HUES6 (cell line): ENCODE measurements around the gene DNPH1.

Experiments
- H3K27ac ChIP-seq: 2 replicates; pipeline ENCODE4 v1.7.0; 2013; ENCODE audit warnings: low read depth, mild to moderate bottlenecking, low read length, inconsistent platforms
- H3K27me3 ChIP-seq: 2 replicates; pipeline ENCODE4 v1.6.1; 2013; ENCODE audit warnings: low read length; ENCODE audit not compliant: control insufficient read depth, insufficient read depth
- H3K36me3 ChIP-seq: 2 replicates; pipeline ENCODE4 v1.6.1; 2013; ENCODE audit warnings: low read length; ENCODE audit not compliant: control insufficient read depth, insufficient read depth
- H3K4me1 ChIP-seq: 2 replicates; pipeline ENCODE4 v1.6.1; 2013; ENCODE audit warnings: low read length; ENCODE audit not compliant: control insufficient read depth, insufficient read depth
- H3K4me3 ChIP-seq: 2 replicates; pipeline ENCODE4 v1.5.1; 2013; ENCODE audit warnings: low read depth, low read length
- H3K9ac ChIP-seq: one replicate; pipeline ENCODE4 v1.6.1; 2013; ENCODE audit warnings: mild to moderate bottlenecking, low read length
- H3K9me3 ChIP-seq: 2 replicates; pipeline ENCODE4 v1.6.1; 2013; ENCODE audit warnings: low read depth, low read length; ENCODE audit not compliant: control insufficient read depth, insufficient read depth

Gene DNPH1

GRCh38 chr6:43271944-43272343, 42.7 kb upstream of the DNPH1 start:
- Histone ChIP-seq H3K9ac (no peak overlapping the region), H3K36me3 (no peaks in the 10 kb centered on the region), H3K27ac (no peak overlapping the region), H3K27me3 (peaks cover 90% of the 10 kb centered on the region), H3K4me3 (no peak overlapping the region), H3K4me1 (peaks cover 58% of the 10 kb centered on the region), H3K9me3 (no peaks in the 10 kb centered on the region)

- H3K4me1 ChIP-seq, result peaks cover 54% of the 10 kb centered on the region
- H3K9ac ChIP-seq, result no peak overlapping the region
- no peak overlapping the region for H3K4me3 ChIP-seq
- H3K27me3 ChIP-seq, result peaks cover 84% of the 10 kb centered on the region
- H3K36me3 ChIP-seq, result no peaks in the 10 kb centered on the region
- no peaks in the 10 kb centered on the region for H3K9me3 ChIP-seq
- no peak overlapping the region for H3K27ac ChIP-seq
These were observed 42.0 kb upstream of the DNPH1 start for GRCh38 chr6:43271103-43271815.

- peaks cover 66% of the 10 kb centered on the region for H3K27me3 ChIP-seq
- peak overlapping the region; percentile 48 for H3K4me3 ChIP-seq
- H3K36me3 ChIP-seq, result no peaks in the 10 kb centered on the region
- no peaks in the 10 kb centered on the region for H3K9me3 ChIP-seq
- H3K4me1 ChIP-seq, result peaks cover 46% of the 10 kb centered on the region
- no peak overlapping the region for H3K9ac ChIP-seq
- no peak overlapping the region for H3K27ac ChIP-seq
These were observed 40.2 kb upstream of the DNPH1 start for GRCh38 chr6:43269273-43270007.

GRCh38 chr6:43268782-43269272, 39.5 kb upstream of the DNPH1 start:
- Histone ChIP-seq H3K9ac (no peak overlapping the region), H3K4me1 (peaks cover 40% of the 10 kb centered on the region), H3K4me3 (peak overlapping the region; percentile 48), H3K27ac (no peak overlapping the region), H3K36me3 (no peaks in the 10 kb centered on the region), H3K9me3 (no peaks in the 10 kb centered on the region), H3K27me3 (peaks cover 60% of the 10 kb centered on the region)

- H3K27me3 ChIP-seq, result peaks cover 55% of the 10 kb centered on the region
These were observed 39.0 kb upstream of the DNPH1 start for GRCh38 chr6:43268355-43268700.

GRCh38 chr6:43267619-43268354, 38.5 kb upstream of the DNPH1 start:
- Histone ChIP-seq H3K36me3 (no peaks in the 10 kb centered on the region), H3K27me3 (peaks cover 49% of the 10 kb centered on the region), H3K27ac (no peak overlapping the region), H3K9ac (no peak overlapping the region), H3K9me3 (no peaks in the 10 kb centered on the region), H3K4me3 (no peak overlapping the region), H3K4me1 (peaks cover 39% of the 10 kb centered on the region)

More at GRCh38 chr6:43268355-43268700, 39.0 kb upstream of the DNPH1 start:
- Histone ChIP-seq H3K36me3 (no peaks in the 10 kb centered on the region), H3K9ac (no peak overlapping the region), H3K4me3 (no peak overlapping the region), H3K27ac (no peak overlapping the region), H3K4me1 (peaks cover 39% of the 10 kb centered on the region), H3K9me3 (no peaks in the 10 kb centered on the region)

GRCh38 chr6:43265564-43265963, 36.3 kb upstream of the DNPH1 start:
- H3K4me1 ChIP-seq, result peaks cover 36% of the 10 kb centered on the region
- H3K27me3 ChIP-seq, result peaks cover 30% of the 10 kb centered on the region
- H3K9me3 ChIP-seq, result no peaks in the 10 kb centered on the region
- no peak overlapping the region for H3K4me3 ChIP-seq
- no peak overlapping the region for H3K9ac ChIP-seq
- no peak overlapping the region for H3K27ac ChIP-seq
- no peaks in the 10 kb centered on the region for H3K36me3 ChIP-seq

GRCh38 chr6:43264599-43265145, 35.4 kb upstream of the DNPH1 start:
- Histone ChIP-seq H3K9ac (no peak overlapping the region), H3K36me3 (no peaks in the 10 kb centered on the region), H3K27ac (no peak overlapping the region), H3K9me3 (no peaks in the 10 kb centered on the region), H3K27me3 (peaks cover 21% of the 10 kb centered on the region), H3K4me1 (peaks cover 28% of the 10 kb centered on the region), H3K4me3 (no peak overlapping the region)

- Histone ChIP-seq H3K27me3 (peaks cover 10% of the 10 kb centered on the region), H3K9me3 (no peaks in the 10 kb centered on the region), H3K27ac (no peak overlapping the region), H3K4me1 (peaks cover 18% of the 10 kb centered on the region), H3K36me3 (no peaks in the 10 kb centered on the region), H3K4me3 (no peak overlapping the region), H3K9ac (no peak overlapping the region)
These were observed 34.3 kb upstream of the DNPH1 start for GRCh38 chr6:43263314-43264178.

GRCh38 chr6:43262780-43263313, 33.6 kb upstream of the DNPH1 start:
- Histone ChIP-seq H3K27ac (no peak overlapping the region), H3K36me3 (no peaks in the 10 kb centered on the region), H3K9ac (no peak overlapping the region), H3K27me3 (peaks cover 3% of the 10 kb centered on the region), H3K4me1 (peaks cover 16% of the 10 kb centered on the region), H3K9me3 (no peaks in the 10 kb centered on the region), H3K4me3 (no peak overlapping the region)
